Right lobe of liver (tissue), 6 donors: ENCODE data around the gene AMBRA1. TPM values are rescaled to one million over a fixed set of nuclear protein-coding genes. Genes with fewer than 3 reads are reported as not detected.

Source experiments
- ATAC-seq, 4 donors: fragments of 200-7000 bp; cut with Tn5 transposase; one replicate each; pipeline ENCODE4 v1.9.1; 2020; ENCODE audit warnings: mild to moderate bottlenecking in 4 of 4, moderate library complexity in 4 of 4
- DNase-seq, 3 donors: peaks; one replicate each; pipeline ENCODE4 v3.0.0-alpha.2; 2020
- H3K27ac ChIP-seq, 3 donors: fragments of 200-600 bp; one replicate each; pipeline ENCODE4 v1.8.0; 2022
- H3K27me3 ChIP-seq, 2 donors: fragments of 200-600 bp; one replicate each; pipeline ENCODE4 v1.8.0; 2022
- H3K36me3 ChIP-seq, 4 donors: fragments of 200-600 bp; sonication (generic) in 1 of 4; one replicate each; pipeline versions ENCODE4 v1.5.1 to v1.8.0; 2017 to 2022; ENCODE audit warnings: control low read depth in 1 of 4
- H3K4me1 ChIP-seq, 4 donors: fragments of 200-600 bp; sonication (generic) in 1 of 4; one replicate each; pipeline versions ENCODE4 v1.5.1 to v1.8.0; 2017 to 2022; ENCODE audit warnings: control low read depth in 1 of 4
- H3K4me3 ChIP-seq, 3 donors: fragments of 200-600 bp; one replicate each; pipeline ENCODE4 v1.8.0; 2022
- H3K9me3 ChIP-seq, 4 donors: fragments of 200-600 bp; sonication (generic) in 1 of 4; one replicate each; pipeline versions ENCODE4 v1.5.1 to v1.8.0; 2017 to 2022; ENCODE audit warnings: control low read depth in 1 of 4
- CTCF ChIP-seq, 4 donors: fragments of 200-600 bp in 3 of 4; fragments of 450-650 bp in 1 of 4; IDR thresholded peaks; one replicate each; pipeline versions ENCODE4 v1.5.1 to v1.8.0; 2016 to 2022; ENCODE audit warnings: antibody characterized with exemption in 4 of 4, mild to moderate bottlenecking in 2 of 4
- POLR2A ChIP-seq: fragments of 450-650 bp; IDR thresholded peaks from one replicate; pipeline ENCODE4 v1.6.1; 2017; ENCODE audit warnings: antibody characterized with exemption, mild to moderate bottlenecking
- WGBS: methylation state at CpG from one replicate; pipeline ENCODE4 v1.1.6; 2018; ENCODE audit warnings: low coverage, low lambda C conversion rate; ENCODE audit not compliant: insufficient coverage; ENCODE audit errors: missing lambda C conversion rate; 5-methylcytosine and 5-hydroxymethylcytosine counted together
- intact Hi-C, 2 donors: fragments of 100-400 bp; cut with DNase I; formaldehyde crosslinking; loops; one replicate each; pipeline versions ENCODE4 v1.11.2 to v1.14.1; 2022
- total RNA-seq, 6 experiments: library from RNA; depleted of rRNA in 2 of 6; stranded (reverse); fragments of >200 nt in 2 of 6; fragmentation: NEBNext Ultra II Directional in 3 of 6; extraction: Animal tissue kit (Norgen Biotek cat#: 25700) in 3 of 6; gene quantifications; one replicate each; pipeline versions ENCODE4 v1.1.0 to v1.2.4, GENCODE V29; 2016 to 2023
- donor health status: DM: no; HTN: yes; CAD: no.
- donor health status: DM: no; HTN: no; CAD: no.
- donor health status: DM: no; HTN: no; CAD: no.
- donor health status: DM: no; HTN: yes; CAD: no.
- donor health status: DM: no; HTN: yes; CAD: no.

Gene AMBRA1
- total RNA-seq, 6 experiments from 2014 or later: 11.0 to 15.7 (median 13.6) TPM

GRCh38 chr11:46485856-46486443, 107.9 kb downstream of the AMBRA1 start:
- Histone ChIP-seq H3K36me3 (peaks cover 0 to 3% (median 0%) of the 10 kb centered on the region in 4 donors), H3K4me1 (no peaks in the 10 kb centered on the region), H3K9me3 (no peaks in the 10 kb centered on the region), H3K27me3 (no peaks in the 10 kb centered on the region), H3K27ac (no peak overlapping the region), H3K4me3 (no peak overlapping the region)
- intact Hi-C loops: no loop called here
- DNase-seq (no peak), ATAC-seq (no peak)
- WGBS: 71% methylated on average over 3 of the region's 4 CpGs
- no peak for TF ChIP-seq CTCF (IDR thresholded peaks at IDR 0.05)
- no peak for TF ChIP-seq POLR2A

GRCh38 chr11:46484101-46484500, 109.7 kb downstream of the AMBRA1 start:
- Histone ChIP-seq H3K27ac (no peak overlapping the region), H3K4me1 (no peaks in the 10 kb centered on the region), H3K4me3 (no peak overlapping the region), H3K36me3 (no peaks in the 10 kb centered on the region), H3K9me3 (no peaks in the 10 kb centered on the region), H3K27me3 (no peaks in the 10 kb centered on the region)
- DNase-seq (no peak), ATAC-seq (no peak)
- intact Hi-C loops: no loop called here
- TF ChIP-seq POLR2A: no peak

DNA sequence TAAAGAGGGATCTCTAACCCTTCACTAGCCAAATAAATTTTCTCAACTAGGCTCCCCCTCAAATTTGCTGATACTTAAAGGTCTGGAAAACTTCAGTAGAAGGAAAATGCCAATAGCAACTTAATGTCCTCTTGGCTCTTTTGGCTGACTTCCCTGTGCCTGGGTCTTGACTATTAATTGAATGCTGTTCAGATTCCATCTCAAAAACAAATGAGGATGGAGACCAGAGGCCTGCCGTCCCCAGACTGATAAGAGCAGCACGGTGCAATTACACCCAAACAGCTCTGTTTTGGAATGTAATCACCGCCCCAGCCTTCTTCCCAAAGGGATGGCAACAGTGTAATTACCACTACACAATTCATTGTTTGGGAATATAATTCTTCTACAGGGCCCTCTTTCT, 112.9 kb downstream of the AMBRA1 start:
- H3K9me3 ChIP-seq: no peaks in the 10 kb centered on the region
- intact Hi-C loops: no loop called here

GRCh38 chr11:46480166-46480726, 113.6 kb downstream of the AMBRA1 start:
- WGBS: 90% methylated on average over 2 of the region's 2 CpGs
- Histone ChIP-seq H3K4me1 (no peaks in the 10 kb centered on the region), H3K27ac (no peak overlapping the region), H3K9me3 (no peaks in the 10 kb centered on the region), H3K4me3 (no peak overlapping the region), H3K27me3 (no peaks in the 10 kb centered on the region), H3K36me3 (no peaks in the 10 kb centered on the region)
- intact Hi-C loops: no loop called here
- DNase-seq (no peak), ATAC-seq (no peak)
- TF ChIP-seq CTCF (IDR thresholded peaks at IDR 0.05) (no peak), POLR2A (no peak)

More for the DNA sequence above, 112.9 kb downstream of the AMBRA1 start:
- H3K27me3 ChIP-seq: no peaks in the 10 kb centered on the region
- ATAC-seq (no peak), DNase-seq (no peak)
- H3K4me1 ChIP-seq: no peaks in the 10 kb centered on the region
- H3K4me3 ChIP-seq: no peak overlapping the region
- H3K36me3 ChIP-seq: no peaks in the 10 kb centered on the region
- 56% methylated on average over 3 of the region's 3 CpGs for WGBS
- H3K27ac ChIP-seq: no peak overlapping the region
- TF ChIP-seq POLR2A: no peak
- no peak for TF ChIP-seq CTCF (IDR thresholded peaks at IDR 0.05)

DNA sequence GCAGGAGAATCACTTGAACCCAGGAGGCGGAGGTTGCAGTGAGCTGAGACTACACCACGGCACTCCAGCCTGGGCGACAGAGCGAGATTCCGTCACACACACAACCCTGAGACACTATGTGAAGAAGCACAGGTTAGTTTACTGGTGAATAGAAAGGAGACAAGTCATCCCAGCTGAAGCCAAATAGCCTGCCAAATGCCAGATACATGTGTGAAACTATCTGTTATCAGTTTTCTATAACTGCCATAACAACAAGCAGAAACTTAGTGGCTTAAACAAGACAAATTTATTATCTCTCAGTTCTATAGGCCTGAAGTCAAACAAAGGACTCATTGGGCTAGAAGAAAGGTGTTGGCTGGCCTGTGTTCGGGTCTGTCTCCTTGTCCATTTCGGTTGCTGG, 114.2 kb downstream of the AMBRA1 start:
- no peak for ATAC-seq
- intact Hi-C loops: no loop called here
- no peak overlapping the region for H3K4me3 ChIP-seq
- no peak overlapping the region for H3K27ac ChIP-seq
- DNase-seq: no peak
- no peaks in the 10 kb centered on the region for H3K9me3 ChIP-seq
- TF ChIP-seq CTCF (IDR thresholded peaks at IDR 0.05) (no peak), POLR2A (no peak)
- no CpG with 5 or more reads among the region's 7 CpGs for WGBS
- H3K36me3 ChIP-seq: no peaks in the 10 kb centered on the region
- no peaks in the 10 kb centered on the region for H3K4me1 ChIP-seq
- H3K27me3 ChIP-seq: no peaks in the 10 kb centered on the region
